Right cardiac atrium (tissue), 5 donors: ENCODE results near the gene CSTPP1. TPM values are rescaled to one million over a fixed set of nuclear protein-coding genes. Genes with fewer than 3 reads are reported as not detected.
"Not testable (repeated sequence)": the region's sequence is repeated elsewhere in the genome, so short reads cannot be mapped to it uniquely, and the experiment has no call there.

ENCODE experiments used
- ATAC-seq, 2 donors: fragments of 200-7000 bp; cut with Tn5 transposase; one replicate each; pipeline versions ENCODE4 v1.8.0 to v1.9.1; 2020; ENCODE audit warnings: moderate library complexity in 2 of 2, mild to moderate bottlenecking in 1 of 2
- DNase-seq, 3 donors: peaks; one replicate each; pipeline ENCODE4 v3.0.0-alpha.2; 2020
- H3K27ac ChIP-seq: one replicate; pipeline ENCODE4 v1.5.1; 2013; ENCODE audit warnings: mild to moderate bottlenecking, low read length, control low read depth, moderate library complexity
- H3K27me3 ChIP-seq: one replicate; pipeline ENCODE4 v1.6.1; 2013; ENCODE audit not compliant: control insufficient read depth, insufficient read depth
- H3K4me1 ChIP-seq: one replicate; pipeline ENCODE4 v1.6.1; 2013; ENCODE audit warnings: low read length; ENCODE audit not compliant: control insufficient read depth, insufficient read depth
- H3K4me3 ChIP-seq: one replicate; pipeline ENCODE4 v1.5.1; 2013; ENCODE audit warnings: low read length, control low read depth
- H3K9me3 ChIP-seq: one replicate; pipeline ENCODE4 v1.6.1; 2013; ENCODE audit warnings: low read length; ENCODE audit not compliant: control insufficient read depth
- WGBS: extraction: QIAGEN DNeasy Blood & Tissue Kit; methylation state at CpG from one replicate; pipeline ENCODE4 v1.1.7; 2013; 5-methylcytosine and 5-hydroxymethylcytosine counted together
- intact Hi-C, 4 donors: fragments of 100-400 bp; cut with DNase I; formaldehyde crosslinking; loops; one replicate each; pipeline versions ENCODE4 v1.11.0 to v1.14.0; 2022 to 2023
- polyA plus RNA-seq: library from polyadenylated mRNA; stranded (reverse); fragments of 200-250 nt; gene quantifications from one replicate; pipeline ENCODE4 v1.2.3, GENCODE V29; 2013
- total RNA-seq, 4 donors: library from RNA; stranded (reverse); fragmentation: NEBNext Ultra II Directional; extraction: Animal tissue kit (Norgen Biotek cat#: 25700); gene quantifications; one replicate each; pipeline ENCODE4 v1.2.1, GENCODE V29; 2021
- donor health status: healthy with polysubstance abuse.
- donor health status: DM: no; HTN: yes; CAD: no.
- donor health status: DM: no; HTN: no; CAD: no.
- donor health status: DM: no; HTN: yes; CAD: no; lungs with severe emphysema.
- donor health status: DM: yes; HTN: yes; CAD: no.

The CSTPP1 gene
- total and polyA plus RNA-seq, 5 donors: 12.7 to 17.5 (median 15.6) TPM

DNA sequence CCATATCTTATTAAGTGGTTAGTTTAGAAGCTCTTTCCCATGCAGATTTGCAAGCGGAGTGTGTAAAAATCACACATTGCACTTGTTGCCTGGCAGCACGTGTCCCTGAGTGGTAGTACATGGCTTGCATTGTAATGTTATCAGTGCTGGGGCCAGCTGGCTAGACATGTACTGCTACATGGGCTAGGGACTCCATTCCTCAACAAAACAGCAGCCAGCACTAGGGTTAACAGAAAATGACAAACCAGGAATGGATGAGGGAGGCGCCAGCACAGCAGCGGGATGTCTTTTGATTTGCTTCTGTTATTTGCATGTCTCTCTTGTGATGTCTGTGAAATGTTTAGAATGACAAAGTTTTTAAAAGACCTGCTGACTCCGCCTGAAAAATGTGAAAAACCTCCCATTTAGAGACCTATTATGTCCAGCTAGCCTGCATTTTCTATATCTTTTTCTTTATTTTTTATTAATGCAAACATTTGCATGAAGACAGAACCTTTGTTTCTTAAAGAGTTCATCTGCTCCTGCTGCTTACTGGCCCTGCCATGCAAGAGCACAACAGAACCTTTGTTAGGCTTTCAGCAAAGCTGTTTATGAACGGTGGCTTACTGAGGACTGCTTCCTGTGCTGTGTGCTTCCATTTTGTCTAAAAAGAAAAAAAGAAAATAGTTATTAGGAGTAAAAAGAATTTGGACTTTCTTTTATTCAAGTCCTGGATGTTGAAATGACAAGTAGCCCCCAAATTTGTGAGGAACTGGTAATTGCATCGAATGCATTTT, 40.7 kb downstream of the CSTPP1 start:
- DNase-seq (peak in 1 of 3 donors; percentile 34), ATAC-seq (peak; percentile 36 to 43)

DNA sequence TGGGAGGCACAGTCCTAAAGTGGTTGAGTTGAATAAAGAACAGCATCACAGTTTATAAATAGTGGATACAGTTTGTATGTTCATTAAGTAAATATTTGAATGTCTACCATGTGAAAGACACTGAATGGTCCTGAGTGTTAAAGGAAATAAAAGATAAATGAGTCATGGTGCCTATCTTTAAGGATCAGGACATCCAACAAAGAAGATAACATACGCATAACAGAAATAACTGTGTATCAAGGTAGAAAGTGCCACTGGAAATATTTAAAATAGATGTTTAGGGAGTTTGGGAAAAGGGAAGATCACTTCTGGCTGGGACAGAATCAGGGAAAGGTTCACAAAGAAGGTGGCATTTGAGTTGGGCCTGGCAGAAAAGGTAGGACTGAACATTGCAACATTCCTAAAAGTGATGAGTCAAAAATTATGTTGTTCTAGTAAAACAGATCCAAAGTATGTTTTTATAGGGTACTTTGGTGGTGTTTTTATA, 41.5 kb downstream of the CSTPP1 start:
- no peaks in the 10 kb centered on the region for H3K4me1 ChIP-seq
- ATAC-seq (no peak), DNase-seq (no peak)
- no peak overlapping the region for H3K4me3 ChIP-seq
- no peaks in the 10 kb centered on the region for H3K27me3 ChIP-seq
- H3K27ac ChIP-seq: no peak overlapping the region
- intact Hi-C loops: no loop called here
- no peaks in the 10 kb centered on the region for H3K9me3 ChIP-seq
- WGBS: 95% methylated on average over 1 of the region's 1 CpG

More for the DNA sequence above, 40.7 kb downstream of the CSTPP1 start:
- 47% methylated on average over 7 of the region's 7 CpGs for WGBS
- no peak overlapping the region for H3K27ac ChIP-seq
- intact Hi-C loops: no loop called here
- no peaks in the 10 kb centered on the region for H3K27me3 ChIP-seq
- no peaks in the 10 kb centered on the region for H3K4me1 ChIP-seq
- no peaks in the 10 kb centered on the region for H3K9me3 ChIP-seq
- no peak overlapping the region for H3K4me3 ChIP-seq

DNA sequence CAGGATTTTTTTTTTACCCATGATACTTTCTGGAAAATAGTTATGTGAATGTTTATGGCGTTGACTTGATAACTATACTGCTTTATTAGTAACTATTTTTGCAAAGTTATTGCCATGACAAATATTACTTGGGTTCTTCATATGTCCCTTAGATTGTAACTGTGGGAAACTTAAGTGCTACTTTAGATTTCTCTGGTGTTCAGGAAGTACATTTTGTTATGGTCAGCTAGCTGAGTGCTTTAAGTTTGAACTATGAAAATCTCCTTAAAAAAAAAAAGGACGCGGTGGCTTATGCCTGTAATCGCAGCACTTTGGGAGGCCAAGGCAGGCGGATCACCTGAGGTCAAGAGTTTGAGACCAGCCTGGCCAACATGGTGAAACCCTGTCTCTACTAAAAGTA, 42.8 kb downstream of the CSTPP1 start:
- 87% methylated on average over 5 of the region's 5 CpGs for WGBS
- ATAC-seq: no peak
- no peak for DNase-seq
- Histone ChIP-seq H3K9me3 (no peaks in the 10 kb centered on the region), H3K4me3 (no peak overlapping the region), H3K27me3 (no peaks in the 10 kb centered on the region), H3K27ac (no peak overlapping the region), H3K4me1 (no peaks in the 10 kb centered on the region)
- intact Hi-C loops: no loop called here

DNA sequence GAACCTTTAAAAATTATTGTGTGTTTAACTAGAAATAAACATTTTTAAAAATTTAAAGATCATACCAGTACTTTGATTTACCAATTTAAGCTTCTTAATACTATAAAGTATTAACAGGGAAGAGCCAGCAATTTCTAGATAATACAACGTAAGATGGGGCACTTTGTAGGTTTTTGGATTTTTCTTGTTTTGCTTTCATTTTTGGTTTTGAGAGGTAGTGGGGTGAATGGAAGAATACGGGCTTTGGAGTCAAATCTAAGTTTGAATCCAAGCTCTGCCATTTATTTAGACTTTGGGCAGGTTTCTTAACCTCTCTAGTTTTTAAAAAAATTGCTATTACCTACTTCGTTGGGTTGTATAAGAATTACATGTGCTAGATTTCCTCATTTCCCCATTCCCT, 44.9 kb downstream of the CSTPP1 start:
- Histone ChIP-seq H3K27me3 (no peaks in the 10 kb centered on the region), H3K4me1 (no peaks in the 10 kb centered on the region), H3K9me3 (no peaks in the 10 kb centered on the region), H3K4me3 (no peak overlapping the region), H3K27ac (no peak overlapping the region)
- DNase-seq (no peak), ATAC-seq (no peak)
- intact Hi-C loops: no loop called here
- 84% methylated on average over 3 of the region's 3 CpGs for WGBS

GRCh38 chr11:46982797-46983452, 46.4 kb downstream of the CSTPP1 start:
- WGBS: 98% methylated on average over 2 of the region's 2 CpGs
- Histone ChIP-seq H3K27me3 (no peaks in the 10 kb centered on the region), H3K4me3 (no peak overlapping the region), H3K4me1 (no peaks in the 10 kb centered on the region), H3K9me3 (no peaks in the 10 kb centered on the region), H3K27ac (no peak overlapping the region)
- intact Hi-C loops: no loop called here
- DNase-seq (no peak), ATAC-seq (no peak)

GRCh38 chr11:46983598-46983997, 47.0 kb downstream of the CSTPP1 start:
- Histone ChIP-seq H3K4me3 (no peak overlapping the region), H3K9me3 (no peaks in the 10 kb centered on the region), H3K27me3 (no peaks in the 10 kb centered on the region), H3K27ac (no peak overlapping the region), H3K4me1 (no peaks in the 10 kb centered on the region)
- no peak for ATAC-seq
- intact Hi-C loops: no loop called here
- 84% methylated on average over 6 of the region's 6 CpGs for WGBS
- DNase-seq: no peak

- intact Hi-C loops: no loop called here
- DNase-seq: no peak
- no peak for ATAC-seq
- WGBS: 88% methylated on average over 2 of the region's 2 CpGs
- no peaks in the 10 kb centered on the region for H3K4me1 ChIP-seq
- no peaks in the 10 kb centered on the region for H3K27me3 ChIP-seq
- H3K9me3 ChIP-seq: no peaks in the 10 kb centered on the region
- no peak overlapping the region for H3K4me3 ChIP-seq
- no peak overlapping the region for H3K27ac ChIP-seq
These were observed 48.0 kb downstream of the CSTPP1 start for GRCh38 chr11:46984548-46984947.

DNA sequence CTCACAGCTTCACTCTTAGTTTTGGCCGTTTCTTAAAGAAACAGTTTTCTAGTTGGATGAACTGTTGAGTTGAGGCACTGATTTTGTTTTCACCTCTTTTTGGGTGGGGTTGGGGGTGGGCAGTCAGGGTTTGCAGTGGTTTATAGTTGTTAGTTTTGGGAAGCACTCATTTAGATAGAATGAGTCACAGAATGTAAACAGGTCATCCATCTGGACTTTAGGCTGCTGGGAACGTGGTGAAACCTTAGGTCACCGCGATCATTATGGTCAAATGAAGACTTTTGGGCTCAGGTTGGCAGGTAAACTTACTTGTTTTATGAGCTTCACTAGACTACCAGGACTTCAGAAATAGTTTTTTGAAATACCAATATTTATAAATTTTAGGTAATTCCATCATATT, 48.4 kb downstream of the CSTPP1 start:
- intact Hi-C loops: no loop called here
- DNase-seq: no peak
- 87% methylated on average over 4 of the region's 4 CpGs for WGBS

DNA sequence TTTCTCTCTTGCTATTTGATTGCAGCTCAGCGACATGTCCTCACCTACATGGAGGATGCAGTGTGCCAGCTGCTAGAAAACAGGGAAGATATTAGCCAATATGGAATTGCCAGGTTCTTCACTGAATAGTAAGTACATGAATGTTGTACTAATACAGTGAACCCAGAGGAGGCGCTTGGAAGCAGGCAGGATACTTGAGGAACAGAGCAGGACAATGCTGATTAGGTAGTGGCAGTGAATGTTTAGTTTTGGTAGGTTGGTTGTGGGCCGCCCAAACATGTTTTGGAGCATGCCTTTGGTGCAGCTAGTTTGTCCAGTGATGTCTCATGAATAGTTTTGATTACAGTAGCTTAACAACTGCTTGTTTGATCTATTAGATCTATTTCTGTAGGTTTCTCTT, 50.6 kb downstream of the CSTPP1 start:
- DNase-seq: no peak
- intact Hi-C loops: no loop called here
- ATAC-seq: no peak
- Histone ChIP-seq H3K27ac (no peak overlapping the region), H3K4me1 (no peaks in the 10 kb centered on the region), H3K9me3 (no peaks in the 10 kb centered on the region), H3K27me3 (no peaks in the 10 kb centered on the region), H3K4me3 (no peak overlapping the region)
- 94% methylated on average over 3 of the region's 3 CpGs for WGBS

More for the DNA sequence above, 48.4 kb downstream of the CSTPP1 start:
- H3K27ac ChIP-seq: no peak overlapping the region
- H3K27me3 ChIP-seq: no peaks in the 10 kb centered on the region
- no peak for ATAC-seq
- H3K4me3 ChIP-seq: no peak overlapping the region
- no peaks in the 10 kb centered on the region for H3K4me1 ChIP-seq
- no peaks in the 10 kb centered on the region for H3K9me3 ChIP-seq

- H3K4me1 ChIP-seq, H3K4me3 ChIP-seq, ATAC-seq, intact Hi-C loops, H3K27me3 ChIP-seq, H3K27ac ChIP-seq, DNase-seq, H3K9me3 ChIP-seq: not testable (repeated sequence)
- WGBS: 98% methylated on average over 1 of the region's 1 CpG
These were observed 53.4 kb downstream of the CSTPP1 start for GRCh38 chr11:46989810-46990487.

GRCh38 chr11:46991391-46991790, 54.8 kb downstream of the CSTPP1 start:
- H3K9me3 ChIP-seq: no peaks in the 10 kb centered on the region
- 96% methylated on average over 2 of the region's 2 CpGs for WGBS
- no peak overlapping the region for H3K27ac ChIP-seq
- H3K27me3 ChIP-seq: no peaks in the 10 kb centered on the region
- no peak overlapping the region for H3K4me3 ChIP-seq
- ATAC-seq (no peak), DNase-seq (no peak)
- intact Hi-C loops: no loop called here
- H3K4me1 ChIP-seq: no peaks in the 10 kb centered on the region
